Parathyroid adenoma (tissue), 2 donors: ENCODE results near the gene OPCML.

Experiments used
- H2AFZ ChIP-seq: fragments of 300-600 bp; sonication (generic); one replicate; pipeline ENCODE4 v1.7.0; 2017; ENCODE audit warnings: antibody characterized with exemption, mild to moderate bottlenecking
- H3K27ac ChIP-seq: fragments of 300-600 bp; sonication (generic); one replicate; pipeline ENCODE4 v1.7.0; 2017
- H3K27me3 ChIP-seq: fragments of 300-600 bp; sonication (generic); one replicate; pipeline ENCODE4 v1.7.0; 2017; ENCODE audit warnings: low read length; ENCODE audit not compliant: control insufficient read depth, insufficient read depth
- H3K36me3 ChIP-seq: fragments of 300-600 bp; sonication (generic); one replicate; pipeline ENCODE4 v1.7.0; 2017; ENCODE audit warnings: low read length; ENCODE audit not compliant: control insufficient read depth, insufficient read depth
- H3K4me1 ChIP-seq: fragments of 300-600 bp; sonication (generic); one replicate; pipeline ENCODE4 v1.7.0; 2017; ENCODE audit warnings: control low read depth
- H3K4me2 ChIP-seq: fragments of 300-600 bp; sonication (generic); one replicate; pipeline ENCODE4 v1.7.0; 2017; ENCODE audit warnings: low read length
- H3K4me3 ChIP-seq: fragments of 300-600 bp; sonication (generic); one replicate; pipeline ENCODE4 v1.7.0; 2017; ENCODE audit warnings: low read depth, low read length
- H3K79me2 ChIP-seq: fragments of 300-600 bp; sonication (generic); one replicate; pipeline ENCODE4 v1.7.0; 2017; ENCODE audit warnings: control low read depth
- H3K9ac ChIP-seq: fragments of 300-600 bp; sonication (generic); one replicate; pipeline ENCODE4 v1.7.0; 2017; ENCODE audit warnings: mild to moderate bottlenecking
- H3K9me3 ChIP-seq: fragments of 300-600 bp; sonication (generic); one replicate; pipeline ENCODE4 v1.7.0; 2017; ENCODE audit warnings: low read length; ENCODE audit not compliant: control insufficient read depth
- TF ChIP-seq, protein P1 (sequence below): fragments of 300-600 bp; sonication (generic); IDR thresholded peaks from one replicate; pipeline ENCODE4 v1.7.0; 2017; ENCODE audit warnings: antibody characterized with exemption, mild to moderate bottlenecking
- donor health status: primary hyperparathyroidism.

OPCML gene

DNA sequence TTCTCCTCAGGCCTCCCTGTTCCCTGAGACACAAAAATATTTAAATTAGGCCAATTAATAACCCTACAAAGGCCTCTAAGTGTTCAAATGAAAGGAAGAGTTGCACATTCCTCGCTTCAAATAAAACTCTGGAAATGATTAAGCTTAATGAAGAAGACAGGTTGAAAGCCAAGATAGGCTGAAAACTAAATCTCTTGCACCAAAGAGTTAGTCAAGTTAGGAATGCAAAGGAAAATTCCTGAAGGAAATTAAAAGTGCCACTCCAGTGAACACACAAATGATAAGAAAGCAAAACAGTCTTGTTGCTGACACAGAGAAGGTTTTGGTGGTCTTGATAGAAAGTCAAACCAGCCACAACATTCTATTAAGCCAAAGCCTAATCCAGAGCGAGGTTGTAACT lies 574.4 kb downstream of the OPCML start:
- Histone ChIP-seq H3K4me1 (no peaks in the 10 kb centered on the region), H3K9ac (no peak overlapping the region), H3K9me3 (no peaks in the 10 kb centered on the region), H3K79me2 (no peaks in the 10 kb centered on the region), H2AFZ (no peak overlapping the region), H3K4me2 (no peak overlapping the region), H3K36me3 (no peaks in the 10 kb centered on the region), H3K4me3 (no peak overlapping the region), H3K27ac (no peak overlapping the region), H3K27me3 (no peaks in the 10 kb centered on the region)
- TF ChIP-seq, protein P1, sequence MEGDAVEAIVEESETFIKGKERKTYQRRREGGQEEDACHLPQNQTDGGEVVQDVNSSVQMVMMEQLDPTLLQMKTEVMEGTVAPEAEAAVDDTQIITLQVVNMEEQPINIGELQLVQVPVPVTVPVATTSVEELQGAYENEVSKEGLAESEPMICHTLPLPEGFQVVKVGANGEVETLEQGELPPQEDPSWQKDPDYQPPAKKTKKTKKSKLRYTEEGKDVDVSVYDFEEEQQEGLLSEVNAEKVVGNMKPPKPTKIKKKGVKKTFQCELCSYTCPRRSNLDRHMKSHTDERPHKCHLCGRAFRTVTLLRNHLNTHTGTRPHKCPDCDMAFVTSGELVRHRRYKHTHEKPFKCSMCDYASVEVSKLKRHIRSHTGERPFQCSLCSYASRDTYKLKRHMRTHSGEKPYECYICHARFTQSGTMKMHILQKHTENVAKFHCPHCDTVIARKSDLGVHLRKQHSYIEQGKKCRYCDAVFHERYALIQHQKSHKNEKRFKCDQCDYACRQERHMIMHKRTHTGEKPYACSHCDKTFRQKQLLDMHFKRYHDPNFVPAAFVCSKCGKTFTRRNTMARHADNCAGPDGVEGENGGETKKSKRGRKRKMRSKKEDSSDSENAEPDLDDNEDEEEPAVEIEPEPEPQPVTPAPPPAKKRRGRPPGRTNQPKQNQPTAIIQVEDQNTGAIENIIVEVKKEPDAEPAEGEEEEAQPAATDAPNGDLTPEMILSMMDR = no peak

DNA sequence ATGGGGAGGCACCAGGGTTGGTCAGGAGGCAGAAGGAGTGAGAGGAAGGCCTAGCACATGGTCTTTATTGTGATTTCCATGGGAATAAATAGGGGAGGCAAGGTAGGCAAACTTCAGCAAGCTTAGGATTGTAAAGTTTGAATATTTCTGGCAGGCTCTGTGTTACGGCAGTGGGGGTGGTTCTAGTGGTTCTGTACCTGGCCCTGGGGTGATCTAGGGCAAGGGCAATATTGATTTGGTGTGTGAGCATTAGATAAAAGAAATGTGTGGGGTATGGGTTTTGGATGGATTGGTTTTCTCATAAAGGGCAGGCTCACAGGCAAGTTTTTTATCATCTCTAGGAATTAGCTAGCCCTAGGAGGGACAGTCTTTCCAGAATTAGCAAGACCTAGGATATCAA lies 584.0 kb downstream of the OPCML start:
- H3K4me2 ChIP-seq = no peak overlapping the region
- H3K27me3 ChIP-seq = no peaks in the 10 kb centered on the region
- TF ChIP-seq, protein P1 = no peak
- no peaks in the 10 kb centered on the region for H3K79me2 ChIP-seq
- H3K9ac ChIP-seq = no peak overlapping the region
- H3K4me3 ChIP-seq = no peak overlapping the region
- no peaks in the 10 kb centered on the region for H3K36me3 ChIP-seq
- no peak overlapping the region for H2AFZ ChIP-seq
- H3K4me1 ChIP-seq = no peaks in the 10 kb centered on the region
- no peaks in the 10 kb centered on the region for H3K9me3 ChIP-seq
- no peak overlapping the region for H3K27ac ChIP-seq

DNA sequence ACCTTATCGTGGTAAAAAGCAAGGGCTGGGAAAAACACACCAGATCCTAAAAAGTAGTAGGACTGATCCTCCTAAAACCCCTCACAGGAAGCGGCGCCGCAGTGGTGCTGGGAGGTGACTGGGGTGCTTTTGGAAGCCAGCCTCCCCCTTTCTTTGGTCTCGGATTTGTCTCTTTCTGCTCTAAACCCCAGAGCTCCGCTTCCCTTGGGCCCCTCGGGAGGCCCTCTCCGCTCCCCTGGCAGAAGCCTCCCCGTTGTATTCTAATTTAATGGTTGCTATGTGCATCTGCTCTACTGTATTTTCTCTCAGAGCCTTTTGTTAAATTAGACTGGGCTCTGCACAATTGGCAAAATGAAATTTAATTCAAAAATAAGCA lies 587.7 kb downstream of the OPCML start:
- Histone ChIP-seq H3K79me2 (no peaks in the 10 kb centered on the region), H3K27me3 (no peaks in the 10 kb centered on the region), H3K4me3 (no peak overlapping the region)

DNA sequence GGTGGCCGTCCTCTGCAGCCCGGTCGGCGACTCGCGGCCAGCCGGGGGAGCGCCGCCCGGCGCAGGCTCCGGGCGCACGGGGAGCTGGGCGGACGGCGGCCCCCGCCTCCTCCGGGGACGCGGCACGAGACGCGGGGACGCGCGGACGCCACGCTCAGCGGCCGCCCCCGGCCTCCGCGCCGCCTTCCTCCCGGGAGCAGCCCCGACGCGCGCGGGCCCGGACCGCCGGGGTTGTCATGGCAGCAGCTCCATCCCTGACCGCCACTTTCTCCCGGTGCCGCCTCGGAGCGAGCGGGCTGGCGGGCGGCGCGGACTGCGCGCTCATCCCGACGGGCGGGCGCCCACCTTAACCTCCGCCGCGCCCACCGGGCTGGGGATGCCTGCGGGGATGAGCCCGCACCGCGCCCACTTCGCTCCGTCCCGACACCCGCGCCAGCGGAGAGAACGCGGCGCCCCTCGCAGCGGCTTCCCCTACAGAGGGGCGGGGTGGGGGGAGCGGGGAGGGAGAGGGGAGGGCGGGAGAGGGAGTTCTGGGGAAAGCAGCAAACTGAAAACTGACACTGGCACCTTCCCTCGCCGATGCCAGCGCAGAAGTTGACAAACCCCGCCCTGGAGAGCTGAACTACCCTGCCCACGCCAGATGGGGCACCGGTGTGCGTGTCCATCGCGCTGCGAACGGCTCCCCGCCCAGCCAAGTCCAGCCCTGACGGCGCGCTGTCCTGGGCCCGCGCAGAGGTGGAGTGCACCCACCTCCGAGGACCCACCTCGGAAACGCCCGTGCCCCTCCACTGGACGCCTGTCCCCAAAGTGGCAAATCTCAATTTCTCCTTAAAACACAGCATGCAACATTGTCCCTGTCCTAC lies 588.4 kb downstream of the OPCML start:
- Histone ChIP-seq H3K27ac (no peak overlapping the region), H3K4me3 (no peak overlapping the region), H3K27me3 (no peaks in the 10 kb centered on the region), H3K36me3 (no peaks in the 10 kb centered on the region), H3K9ac (no peak overlapping the region), H3K9me3 (no peaks in the 10 kb centered on the region), H3K4me1 (no peaks in the 10 kb centered on the region), H3K4me2 (peak overlapping the region; percentile 37), H2AFZ (peak overlapping the region; percentile 14), H3K79me2 (no peaks in the 10 kb centered on the region)
- TF ChIP-seq, protein P1 = no peak

More for the DNA sequence above, 587.7 kb downstream of the OPCML start:
- TF ChIP-seq, protein P1 = no peak
- Histone ChIP-seq H3K9ac (no peak overlapping the region), H2AFZ (peak overlapping the region; percentile 14), H3K27ac (no peak overlapping the region), H3K4me1 (no peaks in the 10 kb centered on the region), H3K36me3 (no peaks in the 10 kb centered on the region), H3K4me2 (peak overlapping the region; percentile 35), H3K9me3 (no peaks in the 10 kb centered on the region)

DNA sequence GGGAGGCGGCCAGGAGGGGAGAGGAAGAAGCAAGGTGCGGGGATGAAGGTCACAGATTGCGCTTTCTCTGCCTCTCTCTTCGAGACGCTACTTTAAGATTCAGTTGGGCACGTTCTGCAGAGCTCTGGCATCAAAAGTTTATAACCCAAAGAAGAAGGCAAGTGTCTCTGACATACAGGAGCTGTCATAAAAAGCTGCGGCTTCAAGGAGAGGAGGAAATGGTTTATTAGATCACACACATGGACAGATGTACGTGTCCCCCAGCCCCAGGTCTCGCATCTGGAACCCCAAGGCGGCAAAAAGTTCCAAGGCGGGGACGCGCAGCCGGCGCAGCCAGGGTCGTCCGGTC lies 589.0 kb downstream of the OPCML start:
- Histone ChIP-seq H3K27me3 (no peaks in the 10 kb centered on the region), H3K9me3 (no peaks in the 10 kb centered on the region), H3K9ac (no peak overlapping the region), H3K36me3 (no peaks in the 10 kb centered on the region), H3K27ac (no peak overlapping the region), H3K4me2 (peak overlapping the region; percentile 37), H3K4me1 (no peaks in the 10 kb centered on the region), H3K79me2 (no peaks in the 10 kb centered on the region), H3K4me3 (no peak overlapping the region), H2AFZ (peak overlapping the region; percentile 70)
- TF ChIP-seq, protein P1 = no peak
